BJ (cell line): ENCODE measurements around the gene TSC2. TPM values are rescaled to one million over a fixed set of nuclear protein-coding genes. Genes with fewer than 3 reads are reported as not detected.

ENCODE experiments used
- CTCF ChIA-PET: fragments of 350-600 bp; formaldehyde crosslinking; extraction: SDS; loops from one replicate; lab custom pipeline; 2021; ENCODE audit warnings: antibody characterized with exemption, inconsistent platforms; lab: Yijun Ruan, JAX
- POLR2A ChIA-PET: fragments of 300-600 bp; sonication (Branson Sonifier 250); formaldehyde crosslinking; extraction: SDS; loops from one replicate; lab custom pipeline; 2021; ENCODE audit warnings: antibody characterized with exemption; lab: Charles Lee
- DNase-seq: peaks from one replicate; pipeline ENCODE4 v3.0.0-alpha.2; 2011; ENCODE audit warnings: low read depth
- H3K27me3 ChIP-seq: 2 replicates; pipeline ENCODE4 v1.6.0; 2011; ENCODE audit warnings: low read length; ENCODE audit not compliant: control insufficient read depth, insufficient read depth
- H3K36me3 ChIP-seq: 2 replicates; pipeline ENCODE4 v1.5.1; 2011; ENCODE audit warnings: low read length; ENCODE audit not compliant: control insufficient read depth, insufficient read depth
- H3K4me3 ChIP-seq: 2 replicates; pipeline ENCODE4 v1.5.1; 2011; ENCODE audit warnings: low read depth, mild to moderate bottlenecking, control low read depth, low read length
- CTCF ChIP-seq: IDR thresholded peaks from 2 replicates; pipeline ENCODE4 v1.5.1; 2011; ENCODE audit warnings: low read depth, mild to moderate bottlenecking, control low read depth, inconsistent platforms, low read length, moderate library complexity; ENCODE audit not compliant: insufficient read depth
- polyA plus RNA-seq: library from polyadenylated mRNA; depleted of rRNA; stranded (reverse); fragments of >200 nt; gene quantifications from 2 replicates; pipeline ENCODE4 v1.2.3, GENCODE V29; 2011

TSC2 gene
- polyA plus RNA-seq, 1 experiment: 66.3 TPM

- Histone ChIP-seq H3K4me3 (no peak overlapping the region), H3K27me3 (no peaks in the 10 kb centered on the region), H3K36me3 (peaks cover 41% of the 10 kb centered on the region)
- no peak for TF ChIP-seq CTCF
- ChIA-PET CTCF (interaction anchor here (0.6 to 0.9 kb wide), 2 partner anchors 55 to 74 kb away, joined by 3 read pairs; no protein-coding TSS in a partner anchor), POLR2A (no interaction called here)
- DNase-seq: no peak
Measured at GRCh38 chr16:2077016-2077415, 29.2 kb downstream of the TSC2 start.

GRCh38 chr16:2077696-2078095 lies 29.9 kb downstream of the TSC2 start:
- Histone ChIP-seq H3K36me3 (peaks cover 42% of the 10 kb centered on the region), H3K4me3 (no peak overlapping the region), H3K27me3 (no peaks in the 10 kb centered on the region)
- ChIA-PET POLR2A (no interaction called here), CTCF (interaction anchor here (0.9 kb wide), 1 partner anchor 55 kb away, joined by 3 read pairs; no protein-coding TSS in a partner anchor)
- DNase-seq: no peak
- no peak for TF ChIP-seq CTCF

GRCh38 chr16:2078096-2078495 lies 30.3 kb downstream of the TSC2 start:
- no peak for TF ChIP-seq CTCF
- ChIA-PET POLR2A (no interaction called here), CTCF (no interaction called here)
- no peaks in the 10 kb centered on the region for H3K27me3 ChIP-seq
- no peak for DNase-seq
- H3K36me3 ChIP-seq: peaks cover 41% of the 10 kb centered on the region
- H3K4me3 ChIP-seq: no peak overlapping the region

GRCh38 chr16:2078691-2079090 lies 30.9 kb downstream of the TSC2 start:
- ChIA-PET POLR2A (no interaction called here), CTCF (no interaction called here)
- DNase-seq: no peak
- Histone ChIP-seq H3K4me3 (no peak overlapping the region), H3K27me3 (no peaks in the 10 kb centered on the region), H3K36me3 (peaks cover 39% of the 10 kb centered on the region)
- TF ChIP-seq CTCF: no peak

- no peak for TF ChIP-seq CTCF
Measured at GRCh38 chr16:2079311-2079800, 31.6 kb downstream of the TSC2 start.

More at GRCh38 chr16:2079311-2079800, 31.6 kb downstream of the TSC2 start:
- POLR2A ChIA-PET: no interaction called here
- Histone ChIP-seq H3K36me3 (peaks cover 36% of the 10 kb centered on the region), H3K27me3 (no peaks in the 10 kb centered on the region), H3K4me3 (no peak overlapping the region)
- CTCF ChIA-PET: no interaction called here
- DNase-seq: no peak
